GM19328 (cell line): ENCODE results near the gene CWC27.

Experiments
- ATAC-seq: cut with Tn5 transposase; IDR thresholded peaks from one replicate; pipeline ENCODE4 v1.9.1; 2021; ENCODE audit warnings: mild to moderate bottlenecking, moderate library complexity; ENCODE audit not compliant: unreplicated experiment

CWC27 gene, protein sequence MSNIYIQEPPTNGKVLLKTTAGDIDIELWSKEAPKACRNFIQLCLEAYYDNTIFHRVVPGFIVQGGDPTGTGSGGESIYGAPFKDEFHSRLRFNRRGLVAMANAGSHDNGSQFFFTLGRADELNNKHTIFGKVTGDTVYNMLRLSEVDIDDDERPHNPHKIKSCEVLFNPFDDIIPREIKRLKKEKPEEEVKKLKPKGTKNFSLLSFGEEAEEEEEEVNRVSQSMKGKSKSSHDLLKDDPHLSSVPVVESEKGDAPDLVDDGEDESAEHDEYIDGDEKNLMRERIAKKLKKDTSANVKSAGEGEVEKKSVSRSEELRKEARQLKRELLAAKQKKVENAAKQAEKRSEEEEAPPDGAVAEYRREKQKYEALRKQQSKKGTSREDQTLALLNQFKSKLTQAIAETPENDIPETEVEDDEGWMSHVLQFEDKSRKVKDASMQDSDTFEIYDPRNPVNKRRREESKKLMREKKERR

DNA sequence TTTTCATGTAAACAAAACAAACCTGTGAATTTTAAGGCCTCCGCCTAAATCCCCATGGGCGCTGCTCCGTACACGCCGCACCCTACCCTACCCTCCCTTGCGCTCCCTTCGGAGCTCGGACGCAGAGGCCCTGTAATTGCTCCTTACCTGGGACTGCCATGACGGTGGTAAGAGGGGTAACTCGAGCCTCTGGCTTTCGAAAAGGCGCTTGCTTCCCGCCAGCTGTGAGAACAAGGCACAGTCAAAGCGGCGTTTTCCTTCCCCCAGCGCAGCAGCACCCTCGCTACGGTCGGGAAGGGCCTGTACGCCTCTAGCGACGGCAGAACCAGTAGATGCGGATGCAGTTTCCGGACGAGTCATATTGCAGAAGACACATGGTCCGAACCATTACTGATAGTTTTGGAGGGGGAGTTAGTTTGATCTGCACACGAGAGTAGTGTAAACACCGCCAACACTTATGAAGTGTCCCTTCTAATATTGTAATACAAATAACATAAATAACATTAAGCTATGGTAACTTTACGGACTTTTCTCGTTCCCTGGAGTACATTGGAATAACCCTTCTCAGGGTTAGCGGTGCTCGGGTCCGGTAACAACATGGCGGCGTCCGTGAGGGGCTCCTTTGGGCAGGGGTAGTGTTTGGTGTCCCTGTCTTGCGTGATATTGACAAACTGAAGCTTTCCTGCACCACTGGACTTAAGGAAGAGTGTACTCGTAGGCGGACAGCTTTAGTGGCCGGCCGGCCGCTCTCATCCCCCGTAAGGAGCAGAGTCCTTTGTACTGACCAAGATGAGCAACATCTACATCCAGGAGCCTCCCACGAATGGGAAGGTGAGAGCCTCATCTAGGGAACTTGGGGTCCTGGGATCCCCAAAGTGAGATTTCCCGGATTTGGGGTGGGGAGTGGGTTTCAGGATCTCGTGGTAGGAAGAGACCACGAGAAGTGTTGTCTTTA is at the start of gene CWC27, which contains the start of gene SREK1IP1:
Gene CWC27, plus strand, starts transcription at position 573 of the 955 bp plus-strand sequence. Its CDS starts 217 bp downstream, at position 790.
Gene SREK1IP1, minus strand, starts transcription at position 334 of the 955 bp plus-strand sequence. Its CDS starts 174 bp downstream, at position 160.
- ATAC-seq, result peak; percentile 96

DNA sequence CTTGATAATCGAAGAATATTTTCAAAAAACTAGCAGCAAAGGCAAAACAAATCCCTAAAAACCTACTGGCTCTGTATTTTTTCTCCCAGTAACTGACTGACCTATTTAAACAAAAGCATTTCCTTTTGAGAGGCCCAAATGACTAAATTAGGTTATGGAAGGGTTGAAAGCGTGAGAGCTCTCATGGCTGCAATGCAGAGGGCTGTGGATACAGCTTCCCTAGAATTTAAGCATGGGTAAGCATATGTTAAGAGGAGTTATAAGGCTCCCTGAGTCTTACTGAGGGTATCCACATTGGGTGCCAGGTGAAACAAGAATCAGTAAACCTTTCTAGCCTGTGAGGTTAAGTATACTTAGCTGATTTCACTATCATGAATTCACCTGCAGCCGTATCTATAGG is 46.1 kb upstream of the CWC27 start:
- ATAC-seq, result no peak

GRCh38 chr5:64727150-64727549 is 41.6 kb upstream of the CWC27 start:
- ATAC-seq, result no peak

DNA sequence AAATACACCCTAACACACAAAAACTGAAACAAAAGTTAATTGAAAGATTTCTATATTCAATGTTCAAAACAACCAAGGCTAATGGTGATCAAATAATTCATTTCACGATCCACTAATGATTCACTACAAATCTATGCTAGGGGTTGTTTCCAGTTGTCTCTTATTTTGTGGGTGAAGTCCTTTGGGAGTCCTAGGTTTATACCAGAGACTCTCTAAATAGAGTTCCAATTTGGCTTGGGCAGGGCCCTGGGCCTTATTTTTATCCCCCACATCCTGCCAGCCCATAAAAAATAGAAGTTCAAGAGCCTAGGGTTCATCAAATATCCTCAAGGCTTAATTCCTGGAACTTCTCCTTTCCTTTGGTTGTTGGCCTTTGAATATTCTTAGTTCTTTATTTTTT is 26.3 kb upstream of the CWC27 start:
- ATAC-seq, result no peak

- ATAC-seq, result no peak
Measured at GRCh38 chr5:64742821-64743220, 25.9 kb upstream of the CWC27 start.

DNA sequence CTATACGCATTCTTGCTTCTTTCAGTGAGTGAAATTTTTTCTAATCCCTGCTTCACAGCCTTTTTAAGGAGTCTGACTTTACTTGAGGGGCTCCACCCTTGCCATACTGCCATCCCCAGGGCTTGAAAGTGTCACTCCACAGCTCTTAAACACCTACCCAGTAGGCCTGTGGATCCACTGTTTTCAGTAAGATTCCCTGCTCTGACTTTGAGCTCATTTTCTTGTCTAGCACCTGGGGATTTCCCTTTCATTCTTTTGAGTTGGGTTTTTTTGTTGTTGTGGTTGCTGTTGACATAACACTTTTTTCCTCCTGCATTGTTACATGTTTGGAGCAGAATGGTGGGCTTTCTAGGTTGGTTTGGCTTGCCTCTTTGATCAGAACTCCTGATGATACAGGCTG is 23.8 kb upstream of the CWC27 start:
- no peak for ATAC-seq

DNA sequence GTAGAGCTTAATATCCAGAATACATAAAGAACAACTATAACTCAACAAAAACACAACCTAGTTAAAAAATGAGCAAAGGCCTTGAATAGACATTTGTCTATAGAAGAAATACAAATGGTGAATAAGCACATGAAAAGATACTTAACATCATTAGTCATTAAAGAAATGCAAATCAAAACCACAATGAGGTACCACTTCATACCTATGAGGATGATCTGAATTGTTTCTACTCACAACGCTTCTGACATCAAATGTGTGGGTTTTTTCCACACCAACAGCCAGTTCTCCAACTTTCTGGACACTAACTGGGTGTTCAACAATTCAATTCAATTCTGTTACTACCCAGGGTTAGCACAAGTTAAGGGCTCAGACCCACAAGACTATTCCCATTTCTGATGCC is 22.3 kb upstream of the CWC27 start:
- no peak for ATAC-seq

GRCh38 chr5:64749385-64749784 is 19.3 kb upstream of the CWC27 start:
- ATAC-seq, result no peak

DNA sequence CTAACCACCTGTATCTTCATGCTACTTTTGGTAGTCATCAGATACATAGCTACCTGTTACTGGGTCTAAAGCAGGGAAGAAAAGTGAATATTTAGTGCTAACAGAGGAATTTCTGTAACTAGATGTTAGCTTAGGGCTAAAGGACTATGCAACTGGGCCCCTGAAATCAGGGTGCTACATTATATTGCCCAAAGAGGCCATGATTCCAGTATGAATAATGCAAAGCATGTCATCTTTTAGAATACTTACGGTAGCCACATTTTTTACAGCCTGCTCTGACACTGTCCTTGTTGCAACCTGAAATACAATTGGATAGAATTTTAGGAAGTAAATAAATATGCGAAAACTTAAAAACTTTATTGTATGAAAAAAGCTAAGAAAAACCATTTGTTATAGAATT is 14.7 kb upstream of the CWC27 start:
- ATAC-seq, result no peak

- ATAC-seq, result no peak
Measured at GRCh38 chr5:64758901-64759300, 9.8 kb upstream of the CWC27 start.

DNA sequence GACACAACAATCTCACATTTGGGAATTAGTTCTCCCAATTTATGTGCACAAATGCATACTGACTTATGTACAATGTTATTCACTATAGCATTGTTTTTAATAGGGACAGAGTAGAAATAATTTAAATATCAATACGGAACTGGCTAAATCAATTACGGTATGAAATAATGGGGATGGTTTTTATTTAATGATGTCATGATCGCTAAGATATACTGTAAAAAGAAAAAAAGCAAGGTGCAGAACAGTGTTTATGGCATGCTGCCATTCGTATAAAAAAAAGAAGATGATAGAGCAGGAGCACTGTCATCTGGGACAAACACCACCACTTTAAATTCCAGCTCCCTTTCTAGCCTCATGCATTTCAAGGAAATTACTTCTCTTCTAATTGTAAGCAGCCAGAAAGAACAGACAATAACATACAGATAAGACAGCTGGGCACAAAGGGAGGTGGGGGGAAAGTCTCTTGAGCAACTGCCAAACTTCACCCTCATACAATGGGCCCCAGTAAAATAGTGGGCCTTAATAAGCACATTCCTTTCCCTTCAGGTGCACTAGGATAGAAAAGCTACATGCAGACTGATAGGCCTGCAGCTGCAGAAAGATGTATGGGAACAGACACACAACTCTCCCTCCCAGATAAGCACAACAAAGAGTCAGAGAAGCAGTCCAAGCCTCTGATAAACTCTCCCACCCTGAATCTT is 8.6 kb upstream of the CWC27 start:
- ATAC-seq, result no peak

DNA sequence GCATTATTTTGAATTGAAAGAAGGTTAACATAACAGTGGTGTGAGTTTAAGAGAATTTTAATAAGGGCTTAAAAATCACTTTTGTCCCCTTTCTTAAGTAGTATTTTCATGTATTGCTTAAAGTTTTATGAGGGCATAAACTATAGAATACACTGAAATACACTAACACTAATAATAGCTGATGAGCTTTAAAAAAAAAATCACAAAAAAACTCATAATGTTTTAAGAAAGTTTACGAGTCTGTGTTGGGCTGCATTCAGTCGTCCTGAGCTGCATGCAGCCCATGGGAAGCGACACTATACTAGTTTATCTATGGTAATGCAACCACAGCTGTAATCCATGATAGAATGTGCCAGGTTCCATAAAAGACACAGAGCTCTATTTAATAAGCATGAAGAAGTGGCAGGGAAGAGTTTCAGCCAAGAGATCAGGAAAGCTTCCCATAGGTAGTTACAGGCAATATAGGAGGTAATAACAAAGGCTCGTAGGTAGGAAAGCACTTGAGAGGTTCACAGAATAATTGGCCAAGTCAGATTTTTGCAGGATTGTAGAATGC is 4.7 kb upstream of the CWC27 start:
- no peak for ATAC-seq

GRCh38 chr5:64765804-64766504 is 2.8 kb upstream of the CWC27 start:
- ATAC-seq, result no peak

DNA sequence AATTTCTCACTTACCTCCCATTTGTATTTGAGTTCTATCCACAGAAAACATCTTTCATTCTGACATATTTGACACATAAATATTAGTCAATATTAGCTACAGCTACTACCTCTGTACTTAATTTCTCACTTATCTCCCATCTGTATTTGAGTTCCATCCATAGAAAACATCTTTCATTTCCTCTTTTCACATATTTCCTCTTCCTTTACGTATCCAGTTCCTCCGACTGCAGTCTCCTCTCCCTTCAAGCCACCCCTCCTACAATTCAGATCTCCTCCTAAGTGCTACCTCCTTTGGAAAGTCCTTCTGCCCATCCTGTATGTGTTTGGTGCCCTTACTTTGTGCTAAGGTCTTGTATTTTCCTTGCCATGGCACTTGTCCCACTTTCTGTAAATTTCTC is 1.8 kb upstream of the CWC27 start:
- no peak for ATAC-seq

- peak; percentile 3 for ATAC-seq
Measured at GRCh38 chr5:64767959-64768357, 772 bp upstream of the CWC27 start.

- ATAC-seq, result no peak
Measured at GRCh38 chr5:64769855-64770254, 1.1 kb downstream of the CWC27 start.

DNA sequence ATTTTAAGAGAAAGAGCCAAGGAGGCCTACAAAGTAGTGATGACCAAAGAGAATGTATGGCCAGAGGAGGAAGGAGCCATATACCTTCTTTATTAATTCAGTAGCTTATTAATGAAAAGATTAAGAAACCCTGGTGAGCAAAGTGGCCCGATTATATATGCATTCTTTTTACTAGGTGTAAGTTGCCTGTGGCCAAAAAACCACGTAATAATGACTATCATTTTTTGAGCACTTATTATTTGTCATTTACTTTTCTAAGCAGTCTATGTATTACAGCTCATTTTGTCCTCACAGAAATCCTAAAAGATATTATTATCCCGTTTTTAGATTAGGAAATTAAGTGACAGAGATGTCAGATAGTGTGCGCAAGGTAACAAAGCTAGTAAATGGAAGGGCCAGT is 3.0 kb downstream of the CWC27 start:
- no peak for ATAC-seq

DNA sequence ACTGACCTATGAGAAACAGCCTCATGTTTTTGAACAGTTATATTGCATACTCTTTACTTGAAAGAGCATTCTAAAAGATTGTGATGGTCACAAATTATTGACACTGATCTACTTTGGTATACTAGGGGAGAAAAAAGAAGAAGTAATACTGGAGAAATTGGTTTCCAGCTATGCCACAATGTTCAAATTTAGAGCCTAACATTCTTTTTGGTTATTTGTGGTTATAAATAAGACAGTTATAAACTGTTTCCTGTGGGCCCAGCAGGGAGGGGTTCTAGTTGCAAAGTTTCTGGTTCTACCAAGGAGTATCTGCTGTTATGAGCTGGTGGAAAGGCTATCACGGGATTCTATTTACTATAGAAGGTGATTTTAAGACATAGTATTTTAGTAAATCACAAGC is 4.8 kb downstream of the CWC27 start:
- peak; percentile 48 for ATAC-seq

GRCh38 chr5:64775291-64775690 is 6.6 kb downstream of the CWC27 start:
- ATAC-seq, result no peak

DNA sequence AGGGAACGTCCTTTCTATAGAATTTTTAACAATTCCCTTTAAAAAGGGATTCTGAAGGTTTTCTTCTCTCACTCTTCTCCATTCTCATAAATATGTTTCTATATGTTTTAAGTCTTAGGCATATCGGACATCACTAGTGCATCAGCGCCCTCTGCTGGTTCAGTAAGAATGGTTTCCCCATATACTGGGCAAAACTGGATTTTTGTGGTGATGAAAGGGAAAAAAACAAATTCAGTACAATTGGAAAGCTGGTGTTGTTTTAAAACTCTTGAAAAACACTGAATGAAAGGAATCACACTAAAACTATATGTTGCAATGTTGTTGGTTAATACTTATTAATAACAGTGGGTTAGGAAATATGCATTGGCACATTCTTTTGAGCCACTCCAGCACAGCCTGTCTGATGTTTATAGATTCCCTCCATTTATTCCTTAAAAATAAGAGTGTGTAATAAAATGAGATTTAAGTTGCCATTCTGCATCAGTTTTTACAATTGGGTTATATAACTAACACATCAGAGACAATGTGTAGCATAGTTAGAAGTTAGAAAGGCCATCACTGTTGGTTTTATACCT is 15.8 kb downstream of the CWC27 start:
- peak; percentile 78 for ATAC-seq
